ACHN (cell line): Measurements from ENCODE around the gene PTPN13.
"Not testable (repeated sequence)": the region's sequence is repeated elsewhere in the genome, so short reads cannot be mapped to it uniquely, and the experiment has no call there.

Experiments
- DNase-seq: peaks from one replicate; pipeline ENCODE4 v3.0.0-alpha.2; 2015
- in situ Hi-C: cut with HindIII; loops from 2 replicates; pipeline ENCODE4 v1.10.0; 2017; ENCODE audit warnings: low sequenced_read_pairs, low pct_ligation_motif_present, low pct_unique_long_range_greater_than_20kb

Gene PTPN13

DNA sequence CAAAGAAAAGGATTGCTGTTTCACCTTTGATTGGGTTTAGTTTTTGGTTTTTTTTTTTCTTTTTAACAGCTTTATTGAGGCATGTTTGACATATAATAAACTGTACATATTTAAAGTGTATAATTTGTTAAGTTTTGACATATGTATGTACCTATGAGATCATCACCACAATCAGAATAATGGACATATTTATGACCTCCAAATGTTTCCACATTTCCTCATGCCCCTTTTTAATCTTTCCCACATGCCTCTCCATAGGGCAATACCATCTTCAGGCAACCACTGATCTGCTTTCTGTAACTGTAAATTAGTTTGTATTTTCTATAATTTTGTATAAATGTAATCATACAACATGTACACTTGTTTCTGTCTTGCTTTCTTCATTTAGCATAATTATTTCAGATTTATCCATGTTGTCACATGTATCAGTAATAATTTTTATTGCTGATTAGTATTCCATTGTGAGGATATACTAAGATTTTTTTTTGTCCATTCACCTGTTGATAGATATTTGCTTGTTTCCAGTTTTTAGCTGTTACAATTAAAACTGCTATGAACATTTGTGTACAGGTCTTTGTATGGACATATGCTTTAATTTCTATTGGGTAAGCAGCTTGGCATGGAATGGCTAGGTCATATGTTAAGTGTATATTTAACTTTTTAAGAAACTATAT lies 33.5 kb downstream of the PTPN13 start:
- no peak for DNase-seq
- in situ Hi-C loops, result no loop called here

DNA sequence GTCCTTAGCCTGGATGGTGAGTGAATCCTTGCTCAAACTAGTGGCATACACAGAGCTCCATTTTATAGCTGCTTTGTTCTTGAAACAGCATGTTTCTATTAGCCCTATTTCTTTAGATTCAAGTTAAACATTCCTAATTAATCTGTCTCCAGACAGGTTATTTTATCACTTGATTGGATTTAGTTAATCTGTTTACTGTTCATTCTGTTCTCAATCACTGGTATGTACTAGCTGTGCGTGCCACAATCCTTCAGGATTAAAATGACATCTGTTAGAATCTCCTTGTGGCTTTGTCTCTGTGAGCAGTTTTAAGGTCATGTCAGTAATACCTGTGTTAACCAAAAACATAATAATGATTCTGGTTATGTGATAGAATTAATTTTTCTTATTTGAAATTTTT lies 36.5 kb downstream of the PTPN13 start:
- no peak for DNase-seq

DNA sequence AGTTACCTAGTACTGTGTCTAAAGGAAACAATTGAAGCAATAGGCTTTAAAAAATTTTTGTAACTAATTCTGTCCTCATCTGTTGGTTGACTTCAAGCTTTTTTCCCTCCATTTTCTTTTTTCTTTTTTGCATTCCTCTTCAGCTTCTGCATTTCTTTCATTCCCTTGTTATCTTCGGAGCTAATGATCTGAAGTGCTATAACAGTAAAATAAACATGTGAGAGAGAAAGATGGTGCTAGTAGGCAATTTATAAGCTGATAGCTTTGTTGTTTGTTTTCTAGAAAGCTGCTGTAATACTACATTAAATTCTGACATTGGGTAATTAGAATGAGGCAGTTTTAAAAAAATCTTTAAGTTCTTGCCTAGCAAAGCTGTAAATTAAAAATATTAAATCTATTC lies 37.1 kb downstream of the PTPN13 start:
- DNase-seq, result no peak
- in situ Hi-C loops, result no loop called here

More for the DNA sequence above, 36.5 kb downstream of the PTPN13 start:
- in situ Hi-C loops, result no loop called here

DNA sequence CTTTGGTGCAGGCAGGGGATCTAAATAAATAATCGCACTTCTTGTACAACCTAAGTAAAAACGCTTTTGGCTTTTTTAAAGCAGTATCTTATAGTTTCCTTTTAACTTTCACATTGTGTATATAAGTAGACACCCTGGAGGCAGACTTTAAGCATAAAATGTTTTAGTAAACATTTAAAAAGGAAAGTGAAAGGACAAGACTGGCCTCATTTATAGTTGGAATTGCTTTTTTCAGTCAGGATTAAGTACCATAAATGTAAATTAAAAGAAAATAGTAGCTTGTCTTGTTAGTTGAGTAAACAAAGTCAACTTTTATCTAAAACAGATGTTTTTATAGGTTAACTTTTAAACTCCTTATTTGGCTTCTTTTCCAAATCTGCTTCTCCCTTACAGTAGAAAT lies 39.7 kb downstream of the PTPN13 start:
- in situ Hi-C loops, result no loop called here
- no peak for DNase-seq

DNA sequence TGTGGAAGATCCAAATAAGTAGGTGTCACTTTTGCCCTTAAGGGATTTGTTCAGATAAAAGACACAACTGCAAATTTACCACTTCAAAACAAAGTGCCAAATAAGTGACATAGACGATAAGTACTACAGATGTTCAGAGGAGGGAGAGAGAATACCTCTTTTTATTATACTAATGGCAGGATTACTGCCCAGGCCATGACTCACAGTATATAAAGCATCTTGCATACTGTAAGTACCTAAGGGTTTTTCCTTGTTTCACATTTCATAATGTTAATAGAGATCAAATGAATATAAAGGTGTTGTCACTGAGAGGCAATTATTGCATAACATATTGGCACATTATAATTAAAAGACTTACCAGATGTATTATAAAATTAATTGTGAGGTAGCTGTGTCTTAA lies 46.4 kb downstream of the PTPN13 start:
- in situ Hi-C loops, result no loop called here
- DNase-seq, result no peak

DNA sequence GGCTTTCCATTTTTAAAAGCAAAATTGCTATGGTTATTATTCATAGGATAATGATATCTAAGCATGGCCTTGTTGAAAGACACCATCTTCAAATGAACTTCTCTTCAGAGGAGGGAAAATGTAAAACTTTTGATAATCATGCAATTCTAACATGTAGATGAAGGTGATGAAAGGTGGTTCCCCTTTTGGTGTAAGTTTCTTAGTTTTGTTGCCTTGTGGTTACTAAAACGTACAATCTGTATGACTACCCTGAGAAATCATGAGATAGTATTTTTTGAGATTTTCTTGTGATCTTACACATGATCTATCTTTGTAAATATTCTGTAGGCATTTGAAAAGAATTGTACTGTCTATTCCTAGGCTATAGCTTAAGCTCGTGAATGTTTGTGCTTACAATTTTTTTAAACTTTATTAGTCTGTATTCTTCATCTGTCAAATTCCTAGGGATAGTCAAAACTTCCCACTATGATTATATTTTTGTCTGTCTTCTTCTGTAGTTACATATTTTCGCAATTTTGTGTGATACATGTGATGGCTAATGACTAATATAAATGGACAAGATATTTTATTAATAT lies 47.5 kb downstream of the PTPN13 start:
- no peak for DNase-seq
- in situ Hi-C loops, result no loop called here

DNA sequence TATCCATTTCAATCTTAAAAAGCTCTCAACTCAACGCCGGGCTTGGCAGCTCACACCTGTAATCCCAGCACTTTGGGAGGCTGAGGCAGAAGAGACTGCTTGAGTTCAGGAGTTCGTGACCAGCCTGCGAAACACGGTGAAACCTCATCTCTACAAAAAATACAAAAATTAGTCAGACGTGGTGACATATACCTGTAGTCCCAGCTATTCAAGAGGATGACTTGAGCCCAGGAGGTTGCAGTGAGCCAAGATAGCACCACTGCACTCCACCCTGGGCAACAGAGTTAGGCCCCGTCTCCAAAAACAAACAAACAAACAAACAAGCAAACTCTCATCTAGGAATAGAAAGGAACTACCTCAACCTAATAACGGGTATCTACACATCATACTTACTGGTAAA lies 50.8 kb downstream of the PTPN13 start:
- in situ Hi-C loops, result no loop called here

DNA sequence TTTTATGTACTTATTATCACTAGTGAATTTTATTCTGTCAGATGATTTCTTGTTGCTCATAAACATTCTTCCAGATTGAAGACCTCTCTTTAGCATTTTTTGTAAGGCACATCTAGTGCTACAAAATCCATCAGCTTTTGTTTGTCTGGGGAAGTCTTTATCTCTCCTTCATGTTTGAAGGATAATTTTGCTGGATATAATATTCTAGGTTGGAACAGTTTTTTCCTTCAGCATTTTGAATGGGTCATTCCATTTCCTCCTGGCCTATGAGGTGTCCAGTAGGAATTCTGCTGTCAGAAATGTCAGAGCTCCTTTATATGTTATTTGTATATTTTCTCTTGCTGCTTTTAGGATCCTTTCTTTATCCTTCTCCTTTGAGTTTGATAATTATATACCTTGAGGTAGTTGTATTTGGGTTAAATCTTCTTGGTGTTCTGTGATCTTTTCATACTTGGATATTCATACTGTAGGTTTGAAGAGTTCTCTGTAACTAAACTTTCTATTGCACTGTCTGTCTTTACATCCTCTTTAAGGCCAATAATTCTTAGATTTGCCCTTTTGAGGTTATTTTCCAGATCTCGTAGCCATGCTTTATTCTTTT lies 58.3 kb downstream of the PTPN13 start:
- in situ Hi-C loops, result no loop called here
- DNase-seq, result no peak

More for the DNA sequence above, 50.8 kb downstream of the PTPN13 start:
- no peak for DNase-seq

DNA sequence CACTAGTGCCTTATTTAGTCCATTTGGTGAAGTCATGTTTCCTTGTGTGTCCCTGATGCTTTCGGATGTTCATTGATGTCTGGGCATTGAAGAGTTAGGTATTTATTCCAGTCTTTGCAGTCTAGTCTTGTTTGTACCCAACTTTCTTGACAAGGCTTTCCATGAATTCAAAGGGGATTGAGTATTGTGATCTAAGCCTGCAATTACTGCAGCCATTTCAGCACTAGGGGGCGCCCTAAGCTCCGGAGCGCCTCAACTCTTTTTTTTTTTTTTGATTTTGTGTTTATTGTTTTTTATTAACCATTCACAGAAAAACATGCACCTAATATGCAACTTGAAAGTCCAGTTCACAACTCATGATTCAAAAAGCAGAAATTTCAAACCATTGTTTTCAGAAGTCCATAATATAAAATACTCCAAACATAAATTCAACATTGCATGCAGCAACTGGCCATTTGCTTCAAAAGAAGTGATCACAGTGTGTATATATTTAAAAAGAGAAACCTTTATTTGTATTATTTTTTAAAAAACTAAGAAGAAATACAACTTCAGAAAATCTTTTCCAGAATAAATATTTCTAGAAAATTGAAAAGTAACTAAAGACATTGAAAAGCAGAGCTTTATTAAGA lies 59.2 kb downstream of the PTPN13 start:
- in situ Hi-C loops, result no loop called here
- peak; percentile 8 for DNase-seq

DNA sequence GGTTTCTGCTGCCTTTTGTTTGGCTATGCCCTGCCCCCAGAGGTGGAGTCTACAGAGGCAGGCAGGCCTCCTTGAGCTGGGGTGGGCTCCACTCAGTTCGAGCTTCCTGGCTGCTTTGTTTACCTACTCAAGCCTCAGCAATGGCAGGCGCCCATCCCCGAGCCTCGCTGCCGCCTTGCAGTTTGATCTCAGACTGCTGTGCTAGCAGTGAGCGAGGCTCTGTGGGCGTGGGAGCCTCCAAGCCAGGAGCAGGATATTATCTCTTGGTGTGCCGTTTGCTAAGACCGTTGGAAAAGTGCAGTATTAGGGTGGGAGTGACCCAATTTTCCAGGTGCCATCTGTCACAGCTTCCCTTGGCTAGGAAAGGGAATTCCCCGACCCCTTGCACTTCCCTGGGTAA lies 62.7 kb downstream of the PTPN13 start:
- in situ Hi-C loops, DNase-seq: not testable (repeated sequence)

DNA sequence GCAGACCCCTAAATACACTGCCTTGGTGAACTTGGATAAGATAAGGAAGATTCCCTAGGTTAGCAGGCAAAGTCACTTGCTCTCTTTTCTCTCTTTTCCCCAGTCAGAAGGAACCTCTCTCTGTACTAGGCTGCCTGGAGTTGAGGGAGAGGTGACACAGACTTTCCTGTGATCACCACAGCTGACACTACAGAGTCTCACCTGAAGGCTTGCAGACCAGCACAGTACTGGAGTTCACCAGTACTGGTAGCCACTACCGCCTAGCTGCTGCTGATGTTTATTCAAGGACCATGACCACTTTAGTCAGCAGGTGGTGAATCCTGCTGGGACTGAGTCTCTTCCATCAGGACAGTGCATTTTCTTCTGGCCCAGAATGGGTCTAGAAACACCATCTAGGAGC lies 63.3 kb downstream of the PTPN13 start:
- in situ Hi-C loops, result no loop called here
- no peak for DNase-seq

DNA sequence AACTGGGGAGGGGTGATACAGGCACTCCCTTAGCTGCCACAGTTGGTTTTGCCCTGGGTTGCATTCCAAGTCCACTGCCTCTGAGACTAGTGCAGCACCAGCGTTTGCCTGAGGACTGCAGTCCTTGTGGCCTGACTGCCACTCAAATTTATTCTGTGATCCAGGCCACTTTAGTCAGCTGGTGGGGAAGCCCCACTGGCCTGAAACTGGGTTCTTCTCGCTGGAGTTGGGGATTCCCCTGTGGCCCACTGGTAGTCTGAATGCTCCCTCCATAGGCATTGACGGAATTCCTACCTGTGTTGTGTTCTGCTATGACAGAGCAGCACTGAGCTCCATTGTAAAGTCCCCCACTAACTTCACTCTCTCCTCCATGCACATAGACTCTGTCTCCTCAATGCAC lies 63.8 kb downstream of the PTPN13 start:
- DNase-seq, result no peak
- in situ Hi-C loops, result no loop called here

DNA sequence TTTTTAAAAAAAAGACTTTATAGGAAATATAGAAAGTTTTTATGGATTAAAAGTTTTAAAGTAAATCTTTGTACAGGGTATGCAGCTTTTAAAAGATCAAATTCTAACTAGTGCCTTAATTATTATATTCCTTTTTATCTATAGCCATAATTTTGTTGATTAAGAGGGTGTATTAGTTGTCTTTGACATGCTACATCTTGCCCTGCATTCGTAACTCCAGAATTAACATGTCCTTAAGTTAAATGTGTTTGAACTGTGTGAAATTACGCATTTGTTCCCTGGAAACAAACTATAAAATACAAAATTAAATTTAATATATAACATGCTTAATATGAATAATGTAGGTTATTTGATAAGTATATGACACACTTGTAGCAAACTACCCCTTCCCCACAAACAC lies 66.3 kb downstream of the PTPN13 start:
- in situ Hi-C loops, result no loop called here

DNA sequence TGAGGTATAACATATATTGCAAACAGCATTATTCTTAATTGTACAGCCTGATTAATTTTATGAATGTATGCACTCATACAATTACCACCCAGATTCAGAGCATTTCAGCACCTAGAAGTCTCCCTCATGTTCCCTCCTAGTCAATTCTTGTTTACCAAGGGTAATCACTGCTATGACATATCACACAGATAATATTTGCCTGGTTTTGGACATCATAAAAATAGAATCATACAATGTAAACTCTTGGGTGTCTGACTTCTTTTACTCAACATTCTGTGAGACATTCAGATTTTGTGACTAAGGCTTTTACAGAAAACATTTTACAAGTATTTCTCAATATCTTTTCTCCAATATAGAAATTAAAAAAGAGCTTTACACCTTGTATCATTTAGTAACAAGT lies 66.9 kb downstream of the PTPN13 start:
- no peak for DNase-seq
- in situ Hi-C loops, result no loop called here

More for the DNA sequence above, 66.3 kb downstream of the PTPN13 start:
- DNase-seq, result no peak

DNA sequence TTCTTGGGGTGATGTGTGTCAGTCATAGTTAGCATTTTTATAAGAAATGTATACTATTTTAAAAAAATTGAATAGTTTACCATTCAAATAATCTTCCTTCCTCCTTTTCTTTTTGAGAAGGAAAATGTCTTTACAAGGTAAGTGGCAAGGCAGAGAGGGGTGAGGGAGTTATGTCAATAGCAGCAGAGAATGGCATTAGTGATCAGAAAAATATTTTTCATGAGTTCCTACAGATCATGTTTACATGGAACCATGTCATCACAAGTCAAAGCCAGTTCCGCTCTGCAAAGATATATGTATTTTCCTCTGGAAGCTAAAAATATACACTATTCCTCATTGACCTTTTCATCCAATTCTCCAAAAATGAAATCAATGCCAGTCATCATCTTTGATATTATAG lies 67.3 kb downstream of the PTPN13 start:
- in situ Hi-C loops, result no loop called here
- DNase-seq, result no peak

DNA sequence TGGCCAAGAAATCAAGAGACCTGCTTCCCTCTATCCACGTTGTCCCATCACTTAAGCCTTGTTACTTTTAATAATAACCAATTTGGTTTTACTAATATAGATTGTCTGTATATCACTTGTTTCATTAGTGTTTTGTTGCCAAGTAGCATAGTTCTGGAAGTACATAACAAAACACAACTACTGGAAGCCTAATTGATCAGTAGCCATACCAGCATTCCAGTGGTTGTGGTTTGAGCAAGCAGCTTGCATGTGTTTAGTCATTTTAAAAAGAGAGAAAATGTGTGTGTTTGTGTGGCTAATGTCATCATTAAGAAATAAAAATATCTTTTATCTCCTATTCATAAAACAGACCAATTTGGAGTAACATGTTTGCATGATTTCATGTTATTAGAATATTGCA lies 70.8 kb downstream of the PTPN13 start:
- DNase-seq, result peak; percentile 51
- in situ Hi-C loops, result no loop called here

DNA sequence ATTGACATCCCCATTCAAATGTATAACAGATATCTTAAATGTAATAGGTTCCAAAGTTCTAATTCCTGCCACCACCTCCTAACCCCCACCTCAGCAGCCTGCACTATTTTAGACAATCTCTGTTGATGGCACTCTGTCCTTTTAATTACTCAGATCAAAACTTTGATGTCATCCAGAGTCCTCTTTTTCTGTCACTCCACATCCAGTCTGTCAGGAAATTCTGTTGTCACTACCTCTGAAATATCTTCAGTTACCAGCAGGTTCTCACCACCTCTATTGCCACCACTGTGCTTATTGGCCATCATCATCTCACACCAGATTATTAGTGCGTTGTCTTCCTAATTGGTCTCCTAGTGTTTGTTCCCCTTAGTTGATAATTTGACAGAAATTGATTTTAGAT lies 76.2 kb downstream of the PTPN13 start:
- in situ Hi-C loops, result no loop called here
- no peak for DNase-seq

DNA sequence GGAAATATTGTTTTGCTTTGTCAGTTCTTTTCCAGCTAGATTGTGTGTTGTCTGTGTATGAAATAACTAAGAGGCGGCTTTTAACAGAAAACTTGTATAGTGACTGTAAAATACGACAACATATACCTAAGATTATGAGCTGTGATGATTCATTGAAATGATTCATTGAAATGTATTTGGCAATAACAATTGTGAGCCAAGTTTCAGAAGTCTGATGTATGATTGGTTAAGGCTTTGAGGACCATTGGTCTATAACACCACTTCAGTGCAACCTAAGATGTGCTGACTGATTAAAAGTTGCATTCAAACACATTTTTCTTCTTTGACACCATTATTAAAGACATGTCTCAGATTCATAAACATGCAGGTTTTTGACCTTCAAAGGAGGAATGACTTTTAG lies 76.6 kb downstream of the PTPN13 start:
- in situ Hi-C loops, result no loop called here
- peak; percentile 40 for DNase-seq

DNA sequence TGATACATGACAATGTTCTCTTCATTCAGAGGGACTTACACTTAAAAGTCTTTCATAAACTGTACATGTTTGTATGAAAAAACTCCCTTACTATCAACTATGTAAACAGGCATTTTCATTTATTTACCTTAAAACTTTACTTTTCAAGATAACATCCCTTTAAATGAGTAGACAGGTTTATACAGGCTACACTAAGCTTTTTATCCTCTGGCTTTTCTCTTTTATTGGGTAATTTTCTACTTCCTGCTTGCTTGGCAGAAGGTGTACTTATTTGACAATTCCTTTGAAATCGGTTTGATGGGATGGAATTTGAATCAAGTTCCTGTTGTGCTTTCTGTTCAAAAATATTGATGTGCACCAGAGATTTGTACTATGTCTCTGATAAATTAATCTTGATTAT lies 81.4 kb downstream of the PTPN13 start:
- in situ Hi-C loops, result no loop called here

DNA sequence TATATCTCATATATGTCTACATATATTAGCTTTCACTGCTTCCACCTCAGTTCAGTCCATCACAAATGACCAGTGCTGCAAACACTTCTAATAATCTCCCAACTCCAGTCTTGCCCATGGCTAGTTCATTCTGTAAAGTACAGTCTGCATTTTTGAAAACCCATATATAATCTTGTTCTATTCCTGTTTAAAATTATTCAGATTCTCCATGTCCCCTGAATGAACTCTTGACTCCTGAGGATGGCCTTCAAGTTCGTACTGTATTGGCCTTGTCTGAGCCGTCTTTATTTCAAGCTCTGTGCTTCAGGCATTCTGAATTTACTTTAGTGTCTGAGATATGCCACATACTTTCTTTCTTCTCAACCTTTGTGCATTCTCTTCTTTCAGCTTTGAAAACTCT lies 84.7 kb downstream of the PTPN13 start:
- DNase-seq, result no peak
- in situ Hi-C loops, result no loop called here

More for the DNA sequence above, 81.4 kb downstream of the PTPN13 start:
- DNase-seq, result no peak
